Measurements from ENCODE around the gene KRT28. TPM values are rescaled to one million over a fixed set of nuclear protein-coding genes. Genes with fewer than 3 reads are reported as not detected.
A peak's percentile ranks its signal among the peaks of the same experiment; 100 is the strongest.

The KRT28 gene
- total and polyA plus RNA-seq, 4 donors: not detected

- Histone ChIP-seq H3K36me3 (ENCODE audit: control insufficient read depth in 4 of 4, insufficient read depth in 4 of 4, low read length in 4 of 4) (no peaks in the 10 kb centered on the region), H3K4me3 (no peak overlapping the region), H3K27ac (ENCODE audit: low read depth in 1 of 2, low read length in 1 of 2) (no peak overlapping the region), H3K27me3 (ENCODE audit: control insufficient read depth in 3 of 3, insufficient read depth in 3 of 3, low read length in 2 of 3) (peaks cover 0 to 57% (median 44%) of the 10 kb centered on the region in 3 donors), H3K9ac (ENCODE audit: insufficient read depth in 1 of 2, low read length in 2 of 2) (no peak overlapping the region), H3K4me1 (ENCODE audit: control insufficient read depth in 5 of 5, insufficient read depth in 5 of 5, low read length in 5 of 5) (peaks cover 0 to 12% (median 0%) of the 10 kb centered on the region in 5 donors), H3K9me3 (ENCODE audit: control insufficient read depth in 4 of 4, insufficient read depth in 3 of 4, low read length in 3 of 4) (peaks cover 0 to 2% (median 0%) of the 10 kb centered on the region in 4 donors)
- TF ChIP-seq CTCF (IDR thresholded peaks at IDR 0.05; ENCODE audit: control extremely low read depth, extremely low read depth): no peak
- WGBS, 2 donors: 76 to 90% methylated on average over 3 of the region's 3 CpGs
- DNase-seq (no peak), ATAC-seq (ENCODE audit: insufficient read depth, low FRiP score) (no peak)
Measured at GRCh38 chr17:40806131-40806530, 6.4 kb upstream of the KRT28 start.

- Histone ChIP-seq H3K27me3 (ENCODE audit: control insufficient read depth in 3 of 3, insufficient read depth in 3 of 3, low read length in 2 of 3) (peaks cover 0 to 46% (median 42%) of the 10 kb centered on the region in 3 donors), H3K4me3 (no peak overlapping the region), H3K9ac (ENCODE audit: insufficient read depth in 1 of 2, low read length in 2 of 2) (no peak overlapping the region), H3K27ac (ENCODE audit: low read depth in 1 of 2, low read length in 1 of 2) (no peak overlapping the region), H3K4me1 (ENCODE audit: control insufficient read depth in 5 of 5, insufficient read depth in 5 of 5, low read length in 5 of 5) (no peaks in the 10 kb centered on the region), H3K9me3 (ENCODE audit: control insufficient read depth in 4 of 4, insufficient read depth in 3 of 4, low read length in 3 of 4) (peaks cover 0 to 2% (median 0%) of the 10 kb centered on the region in 4 donors), H3K36me3 (ENCODE audit: control insufficient read depth in 4 of 4, insufficient read depth in 4 of 4, low read length in 4 of 4) (no peaks in the 10 kb centered on the region)
- TF ChIP-seq CTCF (IDR thresholded peaks at IDR 0.05; ENCODE audit: control extremely low read depth, extremely low read depth): peak; percentile 82
- 14 to 17% methylated on average over 13 of the region's 13 CpGs for WGBS, 2 donors
- ATAC-seq (ENCODE audit: insufficient read depth, low FRiP score) (peak; percentile 85), DNase-seq (peak; percentile 66 to 77 (median 68))
Measured at GRCh38 chr17:40803617-40804082, 3.9 kb upstream of the KRT28 start.

- no peaks in the 10 kb centered on the region for H3K36me3 ChIP-seq (ENCODE audit: control insufficient read depth in 4 of 4, insufficient read depth in 4 of 4, low read length in 4 of 4)
- ATAC-seq (ENCODE audit: insufficient read depth, low FRiP score) (no peak), DNase-seq (no peak)
- WGBS, 2 donors: 82 to 90% methylated on average over 2 of the region's 2 CpGs
- no peak overlapping the region for H3K4me3 ChIP-seq
- H3K9ac ChIP-seq (ENCODE audit: insufficient read depth in 1 of 2, low read length in 2 of 2): no peak overlapping the region
- no peak for TF ChIP-seq CTCF (IDR thresholded peaks at IDR 0.05; ENCODE audit: control extremely low read depth, extremely low read depth)
- no peaks in the 10 kb centered on the region for H3K4me1 ChIP-seq (ENCODE audit: control insufficient read depth in 5 of 5, insufficient read depth in 5 of 5, low read length in 5 of 5)
- H3K9me3 ChIP-seq (ENCODE audit: control insufficient read depth in 4 of 4, insufficient read depth in 3 of 4, low read length in 3 of 4): peaks cover 0 to under 1% (median 0%) of the 10 kb centered on the region in 4 donors
- peaks cover 0 to 37% (median 31%) of the 10 kb centered on the region in 3 donors for H3K27me3 ChIP-seq (ENCODE audit: control insufficient read depth in 3 of 3, insufficient read depth in 3 of 3, low read length in 2 of 3)
- H3K27ac ChIP-seq (ENCODE audit: low read depth in 1 of 2, low read length in 1 of 2): no peak overlapping the region
Measured at GRCh38 chr17:40801157-40801556, 1.4 kb upstream of the KRT28 start.

- no peak for TF ChIP-seq CTCF (IDR thresholded peaks at IDR 0.05; ENCODE audit: control extremely low read depth, extremely low read depth)
- H3K4me1 ChIP-seq (ENCODE audit: control insufficient read depth in 5 of 5, insufficient read depth in 5 of 5, low read length in 5 of 5): no peaks in the 10 kb centered on the region
- no peak overlapping the region for H3K4me3 ChIP-seq
- WGBS, 2 donors: 50 to 70% methylated on average over 1 of the region's 1 CpG
- no peaks in the 10 kb centered on the region for H3K9me3 ChIP-seq (ENCODE audit: control insufficient read depth in 4 of 4, insufficient read depth in 3 of 4, low read length in 3 of 4)
- DNase-seq: no peak
- ATAC-seq (ENCODE audit: insufficient read depth, low FRiP score): no peak
- H3K27ac ChIP-seq (ENCODE audit: low read depth in 1 of 2, low read length in 1 of 2): no peak overlapping the region
- peaks cover 0 to 34% (median 26%) of the 10 kb centered on the region in 3 donors for H3K27me3 ChIP-seq (ENCODE audit: control insufficient read depth in 3 of 3, insufficient read depth in 3 of 3, low read length in 2 of 3)
- no peaks in the 10 kb centered on the region for H3K36me3 ChIP-seq (ENCODE audit: control insufficient read depth in 4 of 4, insufficient read depth in 4 of 4, low read length in 4 of 4)
- no peak overlapping the region for H3K9ac ChIP-seq (ENCODE audit: insufficient read depth in 1 of 2, low read length in 2 of 2)
Measured at GRCh38 chr17:40800381-40800780, 622 bp upstream of the KRT28 start.

Measured in lung (tissue), 12 donors.